ENCODE data around the gene SPTB.

DNA sequence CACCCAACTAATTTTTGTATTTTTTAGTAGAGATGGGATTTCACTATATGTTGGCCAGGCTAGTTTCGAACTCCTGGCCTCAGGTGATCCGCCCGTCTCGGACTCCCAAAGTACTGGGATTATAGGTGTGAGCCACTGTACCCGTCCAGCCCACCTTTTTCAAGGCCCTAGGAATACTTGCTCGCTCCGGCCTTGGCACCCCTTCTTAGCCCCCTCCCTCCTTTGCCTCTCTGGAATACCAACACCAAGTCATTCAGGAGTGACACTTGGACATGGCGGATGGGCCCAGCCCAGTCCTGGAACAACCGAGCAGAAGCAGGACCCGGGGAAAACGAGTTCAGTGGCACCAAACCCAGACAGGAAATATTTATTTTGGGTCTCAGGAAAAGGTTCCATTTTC lies 146.4 kb downstream of the SPTB start:
- TF ChIP-seq POLR2A (IDR thresholded peaks at IDR 0.05; ENCODE audit: low read length), result no peak
- no peak for TF ChIP-seq GATA1 (IDR thresholded peaks at IDR 0.05; ENCODE audit: low read depth, low read length)
